Hepatocyte (in vitro differentiated cells): Measurements from ENCODE around the gene OVOL3.

ENCODE experiments used
- CTCF ChIP-seq: fragments of 200-600 bp; sonication (generic); IDR thresholded peaks from 2 replicates; pipeline ENCODE4 v1.5.1; 2016; ENCODE audit warnings: antibody characterized with exemption, mild to moderate bottlenecking; ENCODE audit not compliant: poor library complexity
- EZH2 ChIP-seq: fragments of 200-600 bp; sonication (generic); IDR thresholded peaks from 2 replicates; pipeline ENCODE4 v1.6.1; 2016; ENCODE audit warnings: antibody characterized with exemption, mild to moderate bottlenecking, borderline replicate concordance
- EZH2phosphoT487 ChIP-seq: fragments of 200-600 bp; sonication (generic); IDR thresholded peaks from one replicate; pipeline ENCODE4 v1.6.1; 2018; ENCODE audit warnings: antibody characterized with exemption, mild to moderate bottlenecking, low read depth, moderate library complexity; ENCODE audit not compliant: unreplicated experiment, severe bottlenecking

GRCh38 chr19:36092566-36092965, 18.4 kb upstream of the OVOL3 start:
- TF ChIP-seq CTCF (no peak), EZH2 (no peak), EZH2phosphoT487 (no peak)
